ENCODE results near the gene DTNBP1. TPM values are rescaled to one million over a fixed set of nuclear protein-coding genes. Genes with fewer than 3 reads are reported as not detected.

Gene DTNBP1
- total RNA-seq, 3 donors from 2014 or later = 19.6 to 31.8 (median 25.0) TPM

DNA sequence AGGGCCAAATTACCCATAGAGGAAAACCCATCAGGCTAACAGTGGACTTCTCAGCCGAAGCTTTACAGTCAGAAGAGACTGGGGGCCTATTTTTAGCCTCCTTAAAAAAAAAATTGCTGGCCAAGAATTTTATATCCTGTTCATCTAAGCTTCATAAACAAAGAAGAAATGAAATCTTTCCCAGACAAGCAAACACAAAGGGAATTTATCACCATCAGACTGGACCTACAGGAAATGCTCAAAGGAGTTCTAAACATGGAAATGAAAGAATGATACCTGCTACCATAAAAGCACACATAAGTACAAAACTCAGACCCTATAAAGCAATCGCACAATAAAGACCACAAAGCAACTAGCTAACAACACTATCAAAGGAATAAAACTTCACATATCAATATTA is 19.3 kb downstream of the DTNBP1 start:
- H3K4me1 ChIP-seq (ENCODE audit: low read depth) = no peaks in the 10 kb centered on the region
- H3K9me3 ChIP-seq = peaks cover 16% of the 10 kb centered on the region
- DNase-seq (no peak), ATAC-seq (no peak)
- H3K4me3 ChIP-seq = no peak overlapping the region
- TF ChIP-seq, protein P1, sequence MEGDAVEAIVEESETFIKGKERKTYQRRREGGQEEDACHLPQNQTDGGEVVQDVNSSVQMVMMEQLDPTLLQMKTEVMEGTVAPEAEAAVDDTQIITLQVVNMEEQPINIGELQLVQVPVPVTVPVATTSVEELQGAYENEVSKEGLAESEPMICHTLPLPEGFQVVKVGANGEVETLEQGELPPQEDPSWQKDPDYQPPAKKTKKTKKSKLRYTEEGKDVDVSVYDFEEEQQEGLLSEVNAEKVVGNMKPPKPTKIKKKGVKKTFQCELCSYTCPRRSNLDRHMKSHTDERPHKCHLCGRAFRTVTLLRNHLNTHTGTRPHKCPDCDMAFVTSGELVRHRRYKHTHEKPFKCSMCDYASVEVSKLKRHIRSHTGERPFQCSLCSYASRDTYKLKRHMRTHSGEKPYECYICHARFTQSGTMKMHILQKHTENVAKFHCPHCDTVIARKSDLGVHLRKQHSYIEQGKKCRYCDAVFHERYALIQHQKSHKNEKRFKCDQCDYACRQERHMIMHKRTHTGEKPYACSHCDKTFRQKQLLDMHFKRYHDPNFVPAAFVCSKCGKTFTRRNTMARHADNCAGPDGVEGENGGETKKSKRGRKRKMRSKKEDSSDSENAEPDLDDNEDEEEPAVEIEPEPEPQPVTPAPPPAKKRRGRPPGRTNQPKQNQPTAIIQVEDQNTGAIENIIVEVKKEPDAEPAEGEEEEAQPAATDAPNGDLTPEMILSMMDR (IDR thresholded peaks at IDR 0.05) = no peak
- intact Hi-C loops (cut with DNase I, micrococcal nuclease) = no loop called here
- H3K36me3 ChIP-seq (ENCODE audit: low read depth) = no peaks in the 10 kb centered on the region

DNA sequence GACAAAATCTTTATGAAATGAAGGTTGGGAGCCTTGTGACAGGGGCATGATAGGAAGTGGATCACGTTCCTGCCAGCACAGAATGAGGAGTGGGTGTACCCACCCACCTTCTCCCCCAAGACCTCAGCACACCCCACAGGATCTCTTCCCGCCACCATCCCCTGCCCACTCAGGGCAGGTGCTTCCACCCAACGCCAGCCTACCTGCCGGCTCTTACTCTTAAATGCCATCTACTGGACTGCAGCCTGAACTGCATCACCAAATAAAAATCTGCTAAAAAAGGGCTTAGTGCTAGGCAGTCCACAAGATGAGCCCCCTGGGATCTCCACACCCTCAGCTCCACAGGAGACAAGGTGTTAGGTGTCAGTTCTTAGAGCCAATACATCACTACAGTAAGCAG is 20.6 kb downstream of the DTNBP1 start:
- Histone ChIP-seq H3K9me3 (peaks cover 18% of the 10 kb centered on the region), H3K36me3 (ENCODE audit: low read depth) (no peaks in the 10 kb centered on the region), H3K4me3 (no peak overlapping the region), H3K4me1 (ENCODE audit: low read depth) (no peaks in the 10 kb centered on the region)
- TF ChIP-seq, protein P1 (IDR thresholded peaks at IDR 0.05) = no peak
- intact Hi-C loops (cut with DNase I, micrococcal nuclease) = no loop called here
- DNase-seq = no peak
- ATAC-seq = peak; percentile 45

DNA sequence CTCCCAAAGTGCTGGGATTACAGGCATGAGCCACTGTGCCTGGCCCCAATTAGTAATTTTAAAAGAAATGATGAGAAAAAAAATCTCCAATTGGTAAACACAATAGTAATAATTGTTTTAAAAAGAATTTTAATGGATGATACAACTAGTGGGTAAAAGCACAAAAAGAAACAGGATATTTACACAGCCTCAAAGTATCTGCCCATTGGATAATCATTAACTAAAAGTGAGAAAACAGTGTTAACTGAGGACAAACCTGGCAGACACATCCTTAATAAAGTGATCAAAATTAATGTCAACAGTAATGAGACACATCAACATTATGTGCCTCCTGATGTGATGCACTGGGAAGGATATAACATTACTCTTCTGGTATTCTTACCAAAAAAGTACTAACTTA is 24.5 kb downstream of the DTNBP1 start:
- Histone ChIP-seq H3K36me3 (ENCODE audit: low read depth) (no peaks in the 10 kb centered on the region), H3K9me3 (peaks cover 7% of the 10 kb centered on the region), H3K4me3 (no peak overlapping the region), H3K4me1 (ENCODE audit: low read depth) (no peaks in the 10 kb centered on the region)
- TF ChIP-seq, protein P1 (IDR thresholded peaks at IDR 0.05) = no peak
- intact Hi-C loops (cut with DNase I, micrococcal nuclease) = no loop called here
- DNase-seq = no peak
- ATAC-seq = no peak

DNA sequence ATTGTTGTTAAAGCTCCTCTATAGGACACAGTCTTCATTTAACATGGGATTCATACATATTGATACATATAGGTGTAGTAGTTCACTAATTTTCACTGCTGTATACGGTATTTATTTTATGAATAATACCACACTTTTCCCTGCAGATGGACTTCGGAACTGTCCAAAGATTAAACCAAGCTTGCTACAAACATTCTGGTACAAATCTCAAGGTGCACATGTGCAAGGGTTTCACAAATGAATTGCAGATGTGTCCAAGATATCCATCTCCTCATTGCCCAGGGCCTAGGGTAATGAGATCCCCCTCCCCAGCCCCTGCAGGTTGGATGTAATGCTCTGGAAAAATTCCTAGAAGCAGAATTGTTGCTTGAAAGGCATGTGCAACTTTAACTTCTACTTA is 31.4 kb downstream of the DTNBP1 start:
- Histone ChIP-seq H3K9me3 (no peaks in the 10 kb centered on the region), H3K4me1 (ENCODE audit: low read depth) (no peaks in the 10 kb centered on the region), H3K36me3 (ENCODE audit: low read depth) (no peaks in the 10 kb centered on the region), H3K4me3 (no peak overlapping the region)
- ATAC-seq (no peak), DNase-seq (no peak)
- TF ChIP-seq, protein P1 (IDR thresholded peaks at IDR 0.05) = no peak
- intact Hi-C loops (cut with DNase I, micrococcal nuclease) = no loop called here

DNA sequence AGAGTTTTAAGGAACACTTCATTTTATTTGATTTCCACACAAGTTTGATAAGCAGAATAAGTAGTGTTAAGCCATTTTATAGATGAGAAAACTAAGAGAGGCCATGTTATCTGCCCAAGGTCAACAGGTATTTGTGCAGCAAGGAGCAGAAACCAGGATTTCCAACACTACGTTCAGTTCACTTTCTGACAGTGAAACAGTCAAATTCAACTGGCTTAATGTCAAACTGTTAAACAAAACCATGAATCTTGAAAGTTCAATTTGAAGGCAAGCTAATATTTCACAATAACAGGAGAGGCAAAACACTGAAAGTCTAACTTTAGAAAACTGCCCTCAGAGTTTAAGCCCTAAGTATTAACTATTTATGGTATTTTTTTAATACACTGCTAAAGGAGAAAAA is 32.6 kb downstream of the DTNBP1 start:
- intact Hi-C loops (cut with DNase I, micrococcal nuclease) = no loop called here
- ATAC-seq = no peak
- H3K36me3 ChIP-seq (ENCODE audit: low read depth) = no peaks in the 10 kb centered on the region

More for the DNA sequence above, 32.6 kb downstream of the DTNBP1 start:
- Histone ChIP-seq H3K4me3 (no peak overlapping the region), H3K9me3 (no peaks in the 10 kb centered on the region), H3K4me1 (ENCODE audit: low read depth) (no peaks in the 10 kb centered on the region)
- no peak for DNase-seq
- TF ChIP-seq, protein P1 (IDR thresholded peaks at IDR 0.05) = no peak
